Fibroblast of mammary gland (primary cell): ENCODE results near the gene SEMA3E.

ENCODE experiments used
- DNase-seq: peaks from one replicate; pipeline ENCODE4 v3.0.0-alpha.2; 2010; ENCODE audit warnings: low read depth
- H3K4me3 ChIP-seq: 2 replicates; pipeline ENCODE4 v1.5.1; 2011; ENCODE audit warnings: low read depth, mild to moderate bottlenecking, low read length, moderate library complexity; ENCODE audit not compliant: control insufficient read depth
- TF ChIP-seq, protein P1 (sequence below): conservative IDR thresholded peaks from 2 replicates; pipeline ENCODE4 v1.5.1; 2011; ENCODE audit warnings: low read depth, low read length, inconsistent platforms; ENCODE audit not compliant: control insufficient read depth, insufficient read depth

The SEMA3E gene

DNA sequence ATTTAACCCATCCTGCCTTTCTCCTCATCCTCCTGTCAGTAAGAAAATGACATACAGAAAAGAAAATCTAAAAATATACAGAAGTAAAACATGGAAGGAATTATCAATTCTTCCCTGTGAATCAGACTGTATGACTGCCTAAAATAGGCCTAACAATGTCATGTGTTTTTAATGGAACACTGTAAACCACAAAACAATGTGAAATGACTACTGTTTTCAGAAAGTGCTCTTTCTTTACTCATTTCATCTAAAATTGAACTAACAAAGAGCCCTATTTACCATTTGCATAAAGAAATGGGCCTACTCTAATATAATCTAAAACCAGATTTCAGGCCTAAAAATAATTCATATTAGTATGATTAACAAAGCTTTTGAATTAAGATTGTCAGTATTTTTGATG, 35.7 kb downstream of the SEMA3E start:
- DNase-seq: peak; percentile 21
- no peak overlapping the region for H3K4me3 ChIP-seq
- TF ChIP-seq, protein P1, sequence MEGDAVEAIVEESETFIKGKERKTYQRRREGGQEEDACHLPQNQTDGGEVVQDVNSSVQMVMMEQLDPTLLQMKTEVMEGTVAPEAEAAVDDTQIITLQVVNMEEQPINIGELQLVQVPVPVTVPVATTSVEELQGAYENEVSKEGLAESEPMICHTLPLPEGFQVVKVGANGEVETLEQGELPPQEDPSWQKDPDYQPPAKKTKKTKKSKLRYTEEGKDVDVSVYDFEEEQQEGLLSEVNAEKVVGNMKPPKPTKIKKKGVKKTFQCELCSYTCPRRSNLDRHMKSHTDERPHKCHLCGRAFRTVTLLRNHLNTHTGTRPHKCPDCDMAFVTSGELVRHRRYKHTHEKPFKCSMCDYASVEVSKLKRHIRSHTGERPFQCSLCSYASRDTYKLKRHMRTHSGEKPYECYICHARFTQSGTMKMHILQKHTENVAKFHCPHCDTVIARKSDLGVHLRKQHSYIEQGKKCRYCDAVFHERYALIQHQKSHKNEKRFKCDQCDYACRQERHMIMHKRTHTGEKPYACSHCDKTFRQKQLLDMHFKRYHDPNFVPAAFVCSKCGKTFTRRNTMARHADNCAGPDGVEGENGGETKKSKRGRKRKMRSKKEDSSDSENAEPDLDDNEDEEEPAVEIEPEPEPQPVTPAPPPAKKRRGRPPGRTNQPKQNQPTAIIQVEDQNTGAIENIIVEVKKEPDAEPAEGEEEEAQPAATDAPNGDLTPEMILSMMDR: no peak

DNA sequence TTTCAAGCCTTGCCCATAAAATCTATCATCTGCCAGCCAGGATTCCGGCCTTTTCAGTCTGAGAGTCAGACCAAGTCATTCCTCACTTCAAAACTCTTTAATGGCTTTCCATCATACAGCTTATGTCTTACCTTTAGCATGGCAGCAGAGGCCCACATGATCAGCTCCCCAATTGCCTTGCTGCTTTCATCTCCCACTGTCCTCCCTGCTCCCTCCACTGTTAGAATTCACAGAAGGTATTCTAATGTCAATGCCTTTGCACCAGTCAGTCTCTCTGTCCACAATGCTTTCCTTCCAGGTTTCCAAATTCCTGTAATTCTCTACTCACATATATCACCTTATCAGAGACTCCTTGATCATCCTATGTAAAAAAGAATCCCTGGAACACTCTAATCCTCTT, 37.2 kb downstream of the SEMA3E start:
- DNase-seq: no peak
- H3K4me3 ChIP-seq: no peak overlapping the region
- TF ChIP-seq, protein P1: no peak

DNA sequence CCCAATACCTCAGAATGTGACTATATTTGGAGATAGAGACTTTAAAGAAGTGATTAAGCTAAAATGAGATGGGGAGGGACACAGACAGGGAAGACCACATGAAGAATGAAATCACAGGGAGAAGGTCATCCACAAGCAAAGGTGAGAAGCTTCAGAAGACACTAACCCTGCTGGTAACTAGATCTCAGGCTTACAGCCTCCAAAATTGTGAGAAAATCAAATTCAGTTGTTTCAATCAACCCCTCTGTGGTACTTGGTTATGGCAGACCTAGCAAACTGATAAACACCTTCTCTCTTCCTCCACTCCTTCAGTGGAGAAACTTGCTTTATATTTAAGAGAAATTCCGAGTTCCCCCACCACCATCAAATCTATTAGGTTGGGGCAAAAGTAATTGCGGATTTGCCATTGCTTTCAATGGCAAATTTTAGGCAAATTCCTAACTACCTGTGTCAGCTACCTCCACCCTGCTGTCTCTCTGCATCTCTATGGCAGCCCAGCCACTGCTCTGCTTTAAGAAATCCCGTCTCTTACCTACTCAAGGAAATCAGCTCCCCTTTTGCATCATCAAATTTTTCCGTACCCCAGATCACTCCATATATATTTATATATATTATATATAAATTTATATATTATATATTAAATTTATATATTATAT, 38.2 kb downstream of the SEMA3E start:
- no peak for DNase-seq
- TF ChIP-seq, protein P1: no peak
- no peak overlapping the region for H3K4me3 ChIP-seq

DNA sequence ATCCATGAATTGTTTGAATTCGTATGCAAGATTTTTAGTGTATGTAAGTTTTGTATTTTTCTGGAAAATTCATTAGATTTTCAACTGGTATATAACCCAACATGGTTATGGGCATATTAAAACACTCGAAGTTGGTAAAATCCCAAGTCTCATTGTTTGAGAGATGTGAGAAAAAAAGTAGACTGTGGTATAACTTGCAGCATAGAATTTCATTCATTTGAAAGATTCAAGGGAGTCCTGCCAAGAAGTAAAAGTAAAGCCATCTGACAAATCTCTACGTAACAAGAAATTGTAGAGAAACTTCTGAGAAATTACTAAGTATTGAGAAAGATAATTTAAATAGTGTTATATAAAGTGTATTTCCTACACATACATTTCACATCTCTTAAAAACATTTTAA, 40.2 kb downstream of the SEMA3E start:
- TF ChIP-seq, protein P1: no peak
- DNase-seq: no peak
- H3K4me3 ChIP-seq: no peak overlapping the region

DNA sequence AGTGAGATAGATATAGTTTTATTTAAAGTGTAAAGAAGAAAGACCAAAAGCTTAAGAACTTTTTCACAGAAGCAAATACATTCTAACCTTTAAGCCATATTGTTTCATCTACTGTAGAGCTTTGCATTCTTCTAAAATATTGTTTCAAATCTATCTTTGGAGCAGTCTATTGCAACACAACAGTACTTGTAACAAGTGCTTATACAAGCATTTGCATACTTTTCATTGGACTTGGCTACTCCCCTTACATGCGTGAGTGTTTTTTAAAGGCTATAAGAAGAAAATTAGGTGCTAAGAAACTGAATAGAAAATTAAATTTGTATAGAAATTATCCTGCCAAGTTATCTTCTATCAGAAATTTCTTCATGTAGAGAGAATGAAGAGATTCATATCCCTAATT, 45.3 kb downstream of the SEMA3E start:
- no peak for DNase-seq
- H3K4me3 ChIP-seq: no peak overlapping the region
- TF ChIP-seq, protein P1: no peak

DNA sequence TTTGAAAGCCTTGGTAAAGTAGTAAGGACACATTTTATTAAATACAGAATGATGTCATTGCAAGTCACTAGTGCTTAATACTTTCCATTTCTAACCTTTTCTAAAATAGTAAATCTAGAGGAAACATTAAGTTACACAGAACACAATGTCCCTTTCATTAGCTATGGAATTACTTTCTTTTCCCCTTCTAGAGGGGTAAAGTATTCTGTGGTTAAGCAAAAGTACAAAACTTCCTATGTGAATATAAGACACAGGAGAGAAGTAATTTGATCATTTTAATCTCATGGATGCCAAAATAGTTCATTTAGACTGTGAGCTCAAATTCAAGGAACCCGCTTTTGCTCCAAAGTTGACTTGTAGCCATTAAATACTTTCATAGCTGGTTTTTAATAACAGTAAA, 49.8 kb downstream of the SEMA3E start:
- TF ChIP-seq, protein P1: no peak
- DNase-seq: no peak
- no peak overlapping the region for H3K4me3 ChIP-seq

DNA sequence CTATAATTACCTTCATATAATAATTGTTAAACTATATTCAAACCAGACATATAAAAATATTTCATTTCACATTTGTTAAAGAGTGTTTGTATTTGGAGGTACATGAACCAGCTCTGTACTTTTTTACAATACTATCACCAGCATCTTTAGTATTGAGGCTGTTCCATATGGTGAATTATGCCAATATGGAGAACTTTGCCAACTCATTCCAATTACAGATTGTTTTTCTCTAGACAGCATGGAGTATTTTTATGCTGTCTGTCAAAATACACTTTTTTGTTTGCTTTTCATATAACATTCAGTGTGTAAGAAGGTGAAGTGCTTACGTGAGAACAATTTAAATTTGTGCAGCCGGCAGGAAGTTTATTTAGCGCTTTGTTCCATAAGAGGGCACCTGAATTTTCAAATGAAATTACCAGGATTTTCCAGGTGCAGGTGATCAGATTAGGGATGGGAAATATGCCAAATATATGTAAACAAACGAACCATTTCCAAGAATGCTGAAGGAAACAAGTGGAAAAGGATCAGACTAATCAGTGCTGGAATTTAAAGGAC, 54.9 kb downstream of the SEMA3E start:
- H3K4me3 ChIP-seq: no peak overlapping the region
- DNase-seq: no peak
- TF ChIP-seq, protein P1: no peak
